ENCODE data around the gene LYL1.

GRCh38 chr19:13102666-13103580 is at the start of gene LYL1:
- peak; percentile 91 for TF ChIP-seq POLR2A (IDR thresholded peaks at IDR 0.05; ENCODE audit: low read length)
- TF ChIP-seq GATA1 (IDR thresholded peaks at IDR 0.05; ENCODE audit: low read depth, low read length): peak; percentile 100
